K562 (cell line): ENCODE measurements around the gene SPATA16. TPM values are rescaled to one million over a fixed set of nuclear protein-coding genes. Genes with fewer than 3 reads are reported as not detected.

Experiments used
- ATAC-seq: fragments of 200-7000 bp; cut with Tn5 transposase; 3 replicates; pipeline ENCODE4 v1.9.1; 2020; ENCODE audit warnings: moderate library complexity
- BruUV-seq: library from RNA; stranded (reverse); fragments of 400-500 nt; replicated peaks from 2 replicates; lab custom pipeline; 2021; lab: Mats Ljungman, UMichigan
- CTCF ChIA-PET: fragments of 300-600 bp; formaldehyde crosslinking; extraction: SDS; loops from one replicate; lab custom pipeline; 2021; ENCODE audit warnings: low intra/inter-chr PET ratio; lab: Yijun Ruan, JAX
- POLR2A ChIA-PET: fragments of 300-600, 350-650 bp; sonication (Branson Sonifier 250); formaldehyde crosslinking; extraction: SDS; loops from one replicate; lab custom pipeline; 2021; ENCODE audit warnings: antibody characterized with exemption, inconsistent platforms; lab: Yijun Ruan, JAX
- DNase-seq, 4 experiments: peaks; one replicate each; pipeline versions ENCODE4 v3.0.0 to v3.0.0-alpha.2; 2011 to 2018; ENCODE audit warnings: low spot score in 3 of 4, mixed read lengths in 3 of 4; ENCODE audit errors: extremely low read depth in 1 of 4
- FAIRE-seq: peaks from 2 replicates; lab custom pipeline; 2011; peaks lifted over from hg19 to GRCh38; lab: Jason Lieb, UNC
- H2AFZ ChIP-seq: 2 replicates; pipeline ENCODE4 v1.6.0; 2011; ENCODE audit warnings: low read depth, low read length, control low read depth, inconsistent platforms
- H3K27ac ChIP-seq: fragments of 200-600 bp; 3 replicates; pipeline ENCODE4 v1.8.0; 2011; ENCODE audit warnings: low read depth, mild to moderate bottlenecking, control low read depth, inconsistent platforms, low read length, moderate library complexity, mixed read lengths; ENCODE audit errors: extremely low read depth
- H3K27me3 ChIP-seq, 2 experiments: fragments of 300-600 bp in 1 of 2; 2 replicates in 1 of 2; 3 replicates in 1 of 2; pipeline versions ENCODE4 v1.6.0 to v1.8.0; 2011; ENCODE audit warnings: inconsistent platforms in 2 of 2, low read length in 2 of 2, mild to moderate bottlenecking in 1 of 2, mixed read lengths in 1 of 2, moderate library complexity in 1 of 2; ENCODE audit not compliant: control insufficient read depth in 2 of 2, insufficient read depth in 2 of 2
- H3K36me3 ChIP-seq: fragments of 300-600 bp; 3 replicates; pipeline ENCODE4 v1.8.0; 2011; ENCODE audit warnings: mild to moderate bottlenecking, low read length, inconsistent platforms; ENCODE audit not compliant: control insufficient read depth, insufficient read depth
- H3K4me1 ChIP-seq, 2 experiments: fragments of 200-600 bp in 1 of 2; replicated peaks in 1 of 2; 2 replicates in 1 of 2; 3 replicates in 1 of 2; pipeline versions ENCODE4 v1.5.1 to v1.8.0; 2011; ENCODE audit warnings: inconsistent platforms in 2 of 2, low read length in 2 of 2, mild to moderate bottlenecking in 1 of 2, mixed read lengths in 1 of 2, moderate library complexity in 1 of 2; ENCODE audit not compliant: control insufficient read depth in 2 of 2, insufficient read depth in 2 of 2
- H3K4me2 ChIP-seq: 2 replicates; pipeline ENCODE4 v1.6.1; 2011; ENCODE audit warnings: low read length, control low read depth, inconsistent platforms, mixed read lengths; ENCODE audit not compliant: insufficient read depth
- H3K4me3 ChIP-seq: fragments of 200-600 bp; sonication (generic), shearing (Covaris generic); 2 replicates; pipeline ENCODE4 v1.5.1; 2016; ENCODE audit warnings: control low read depth, inconsistent platforms
- H3K79me2 ChIP-seq: fragments of 200-600 bp; 3 replicates; pipeline ENCODE4 v1.8.0; 2011; ENCODE audit warnings: low read length, inconsistent platforms; ENCODE audit not compliant: control insufficient read depth, insufficient read depth
- H3K9ac ChIP-seq, 2 experiments: 2 replicates each; pipeline versions ENCODE4 v1.6.0 to v1.6.1; 2011; ENCODE audit warnings: low read depth in 2 of 2, low read length in 2 of 2, control low read depth in 1 of 2, inconsistent platforms in 1 of 2, mild to moderate bottlenecking in 1 of 2, mixed read lengths in 1 of 2; ENCODE audit not compliant: insufficient read depth in 1 of 2
- H3K9me1 ChIP-seq: one replicate; pipeline ENCODE4 v1.6.0; 2011; ENCODE audit warnings: inconsistent platforms, mild to moderate bottlenecking, low read length, moderate library complexity; ENCODE audit not compliant: control insufficient read depth, insufficient read depth
- H3K9me3 ChIP-seq: replicated peaks from 2 replicates; pipeline ENCODE4 v1.5.1; 2011; ENCODE audit warnings: low read depth, low read length, inconsistent platforms; ENCODE audit not compliant: control insufficient read depth, insufficient read depth
- H4K20me1 ChIP-seq: replicated peaks from 2 replicates; pipeline ENCODE4 v1.6.1; 2011; ENCODE audit warnings: low read length, inconsistent platforms, mixed read lengths; ENCODE audit not compliant: control insufficient read depth, insufficient read depth
- CBX5 ChIP-seq: IDR thresholded peaks from 2 replicates; pipeline ENCODE4 v1.6.1; 2014; ENCODE audit warnings: low read depth, borderline replicate concordance
- ETV1 ChIP-seq: fragments of 450-650 bp; conservative IDR thresholded peaks from 2 replicates; pipeline ENCODE4 v1.6.1; 2016; ENCODE audit warnings: missing genetic modification characterization, control low read depth, low read depth, missing compliant biosample characterization
- EZH2 ChIP-seq: IDR thresholded peaks from 2 replicates; pipeline ENCODE4 v1.6.1; 2012; ENCODE audit warnings: low read depth, mild to moderate bottlenecking, inconsistent platforms, low read length, borderline replicate concordance
- HEY1 ChIP-seq: fragments of 250-450 bp; sonication (Bioruptor Pico); IDR thresholded peaks from 2 replicates; pipeline ENCODE4 v1.5.0; 2020; ENCODE audit warnings: mild to moderate bottlenecking, moderate library complexity, borderline replicate concordance
- KAT7 ChIP-seq: sonication (generic); formaldehyde crosslinking; IDR thresholded peaks from 2 replicates; pipeline ENCODE4 v1.8.0; 2022; ENCODE audit warnings: missing genetic modification reagents, mild to moderate bottlenecking, borderline replicate concordance
- RBM14 ChIP-seq: fragments of 200-400 bp; formaldehyde crosslinking; IDR thresholded peaks from 2 replicates; pipeline ENCODE4 v1.6.1; 2018; ENCODE audit warnings: low read depth, mild to moderate bottlenecking, low read length, moderate library complexity, borderline replicate concordance; ENCODE audit not compliant: insufficient read depth
- SNIP1 ChIP-seq: fragments of 450-650 bp; IDR thresholded peaks from 2 replicates; pipeline ENCODE4 v1.7.1; 2017; ENCODE audit warnings: low read depth, mild to moderate bottlenecking
- ZNF133 ChIP-seq: fragments of 250-450 bp; sonication (Bioruptor Pico); IDR thresholded peaks from 2 replicates; pipeline ENCODE4 v1.4.0; 2020; ENCODE audit warnings: mild to moderate bottlenecking
- ZNF740 ChIP-seq, 3 experiments: fragments of 200-800 bp in 1 of 3; sonication (Bioruptor generic) in 1 of 3; sonication (generic) in 1 of 3; formaldehyde crosslinking in 1 of 3; IDR thresholded peaks; 2 replicates each; pipeline versions ENCODE4 v1.6.1 to v1.8.0; 2016 to 2022; ENCODE audit warnings: mild to moderate bottlenecking in 2 of 3, missing compliant biosample characterization in 2 of 3, missing genetic modification characterization in 2 of 3, missing genetic modification reagents in 1 of 3
- ZNF764 ChIP-seq: fragments of 250-450 bp; sonication (Bioruptor Pico); IDR thresholded peaks from 2 replicates; pipeline ENCODE4 v1.4.0; 2020; ENCODE audit warnings: low read depth, mild to moderate bottlenecking, moderate library complexity
- WGBS: fragments of 100-300 bp; shearing (Covaris generic); methylation state at CpG from one replicate; pipeline ENCODE4 v1.1.6; 2016; ENCODE audit warnings: low coverage, mixed read lengths; ENCODE audit not compliant: insufficient coverage; ENCODE audit errors: missing lambda C conversion rate; 5-methylcytosine and 5-hydroxymethylcytosine counted together
- in situ Hi-C: fragments of 300-500 bp; cut with MboI; formaldehyde crosslinking; loops from 4 replicates; pipeline ENCODE4 v1.15.0; 2018; ENCODE audit warnings: inconsistent platforms, mixed read lengths
- intact Hi-C: fragments of 100-400 bp; cut with micrococcal nuclease; formaldehyde crosslinking; loops from 2 replicates; pipeline ENCODE4 v1.14.2; 2022
- polyA plus RNA-seq, 8 experiments: library from polyadenylated mRNA; depleted of rRNA in 4 of 8; stranded (reverse) in 5 of 8; unstranded in 3 of 8; fragments of >200 nt; fragmentation: Nextera tagmentation in 2 of 8; fragmentation: Illumina TruSeq in 1 of 8; extraction: Ambion mirVana in 2 of 8; extraction: Trizol in 1 of 8; gene quantifications; 2 replicates each; pipeline versions ENCODE4 v1.2.1 to v1.2.3, GENCODE V29; 2011 to 2014; ENCODE audit warnings: inconsistent platforms in 1 of 8, missing spikeins in 1 of 8
- total RNA-seq, 7 experiments: library from RNA; depleted of rRNA in 6 of 7; stranded (reverse); fragments of >200 nt in 6 of 7; fragmentation: Illumina TruSeq in 2 of 7; extraction: Trizol in 2 of 7; gene quantifications; 2 replicates each; pipeline versions ENCODE4 v1.2.1 to v1.2.3, GENCODE V29; 2011 to 2021; ENCODE audit warnings: low replicate concordance in 1 of 7
- TF ChIP-seq, protein P1 (sequence below): sonication (generic); formaldehyde crosslinking; IDR thresholded peaks from 2 replicates; pipeline ENCODE4 v1.8.1; 2023; ENCODE audit warnings: mild to moderate bottlenecking, missing genetic modification reagents
- TF ChIP-seq, protein P2 (sequence below): fragments of 250-450 bp; sonication (Bioruptor Pico); IDR thresholded peaks from 2 replicates; pipeline ENCODE4 v1.4.0; 2020; ENCODE audit warnings: mild to moderate bottlenecking, moderate library complexity

Gene SPATA16
- total and polyA plus RNA-seq, 9 of the 15 experiments (the other 6 are each of a cell fraction or from before 2014, with no cell fraction given): not detected

DNA sequence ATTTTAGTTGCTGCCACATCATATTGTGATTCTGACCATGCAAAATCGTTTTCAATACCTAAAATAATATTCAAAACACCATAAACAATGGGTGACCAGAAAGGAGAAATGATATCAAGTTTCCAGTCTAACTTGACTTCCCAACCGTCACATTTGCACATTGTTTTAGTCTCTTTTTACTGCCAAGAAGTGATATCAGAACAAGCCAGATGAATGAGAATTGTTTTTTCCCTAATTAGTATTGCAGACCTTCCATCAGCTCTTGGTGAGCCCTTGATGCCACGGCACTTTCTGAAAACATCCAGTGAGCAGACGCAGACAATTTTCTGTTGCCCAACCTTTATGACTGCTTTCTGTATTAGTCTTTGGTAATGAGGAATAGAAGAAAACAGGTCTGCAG is 62.5 kb downstream of the SPATA16 start:
- H4K20me1 ChIP-seq: no peaks in the 10 kb centered on the region
- intact Hi-C loops: no loop called here
- H3K79me2 ChIP-seq: no peaks in the 10 kb centered on the region
- no peaks in the 10 kb centered on the region for H3K9me1 ChIP-seq
- no peaks in the 10 kb centered on the region for H3K9me3 ChIP-seq
- in situ Hi-C loops: no loop called here
- H3K36me3 ChIP-seq: no peaks in the 10 kb centered on the region
- DNase-seq: no peak
- no peaks in the 10 kb centered on the region; a peak in 1 of 5 replicates for H3K27me3 ChIP-seq
- no peak overlapping the region for H3K4me3 ChIP-seq
- 5% methylated on average over 4 of the region's 4 CpGs for WGBS
- no TSS peak for BruUV-seq
- POLR2A ChIA-PET: no interaction called here
- CTCF ChIA-PET: no interaction called here
- FAIRE-seq: no peak
- no peak overlapping the region for H3K4me2 ChIP-seq
- ATAC-seq: no peak
- 0 out of 2 replicates have a peak overlapping the region, but pooled peaks have one; percentile 4 for H2AFZ ChIP-seq
- H3K27ac ChIP-seq: no peak overlapping the region
- H3K4me1 ChIP-seq: no peaks in the 10 kb centered on the region
- H3K9ac ChIP-seq: no peak overlapping the region
- no peak for TF ChIP-seq ZNF740 (CRISPR knock-in tag; IDR thresholded peaks at IDR 0.05)
- TF ChIP-seq ZNF740 (tag; IDR thresholded peaks at IDR 0.05): no peak
- no peak for TF ChIP-seq HEY1 (CRISPR knock-in tag)
- TF ChIP-seq SNIP1: no peak
- no peak for TF ChIP-seq CBX5
- TF ChIP-seq, protein P1, sequence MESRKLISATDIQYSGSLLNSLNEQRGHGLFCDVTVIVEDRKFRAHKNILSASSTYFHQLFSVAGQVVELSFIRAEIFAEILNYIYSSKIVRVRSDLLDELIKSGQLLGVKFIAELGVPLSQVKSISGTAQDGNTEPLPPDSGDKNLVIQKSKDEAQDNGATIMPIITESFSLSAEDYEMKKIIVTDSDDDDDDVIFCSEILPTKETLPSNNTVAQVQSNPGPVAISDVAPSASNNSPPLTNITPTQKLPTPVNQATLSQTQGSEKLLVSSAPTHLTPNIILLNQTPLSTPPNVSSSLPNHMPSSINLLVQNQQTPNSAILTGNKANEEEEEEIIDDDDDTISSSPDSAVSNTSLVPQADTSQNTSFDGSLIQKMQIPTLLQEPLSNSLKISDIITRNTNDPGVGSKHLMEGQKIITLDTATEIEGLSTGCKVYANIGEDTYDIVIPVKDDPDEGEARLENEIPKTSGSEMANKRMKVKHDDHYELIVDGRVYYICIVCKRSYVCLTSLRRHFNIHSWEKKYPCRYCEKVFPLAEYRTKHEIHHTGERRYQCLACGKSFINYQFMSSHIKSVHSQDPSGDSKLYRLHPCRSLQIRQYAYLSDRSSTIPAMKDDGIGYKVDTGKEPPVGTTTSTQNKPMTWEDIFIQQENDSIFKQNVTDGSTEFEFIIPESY: no peak
- TF ChIP-seq ZNF133 (CRISPR knock-in tag): no peak
- TF ChIP-seq RBM14: no peak
- TF ChIP-seq, protein P2, sequence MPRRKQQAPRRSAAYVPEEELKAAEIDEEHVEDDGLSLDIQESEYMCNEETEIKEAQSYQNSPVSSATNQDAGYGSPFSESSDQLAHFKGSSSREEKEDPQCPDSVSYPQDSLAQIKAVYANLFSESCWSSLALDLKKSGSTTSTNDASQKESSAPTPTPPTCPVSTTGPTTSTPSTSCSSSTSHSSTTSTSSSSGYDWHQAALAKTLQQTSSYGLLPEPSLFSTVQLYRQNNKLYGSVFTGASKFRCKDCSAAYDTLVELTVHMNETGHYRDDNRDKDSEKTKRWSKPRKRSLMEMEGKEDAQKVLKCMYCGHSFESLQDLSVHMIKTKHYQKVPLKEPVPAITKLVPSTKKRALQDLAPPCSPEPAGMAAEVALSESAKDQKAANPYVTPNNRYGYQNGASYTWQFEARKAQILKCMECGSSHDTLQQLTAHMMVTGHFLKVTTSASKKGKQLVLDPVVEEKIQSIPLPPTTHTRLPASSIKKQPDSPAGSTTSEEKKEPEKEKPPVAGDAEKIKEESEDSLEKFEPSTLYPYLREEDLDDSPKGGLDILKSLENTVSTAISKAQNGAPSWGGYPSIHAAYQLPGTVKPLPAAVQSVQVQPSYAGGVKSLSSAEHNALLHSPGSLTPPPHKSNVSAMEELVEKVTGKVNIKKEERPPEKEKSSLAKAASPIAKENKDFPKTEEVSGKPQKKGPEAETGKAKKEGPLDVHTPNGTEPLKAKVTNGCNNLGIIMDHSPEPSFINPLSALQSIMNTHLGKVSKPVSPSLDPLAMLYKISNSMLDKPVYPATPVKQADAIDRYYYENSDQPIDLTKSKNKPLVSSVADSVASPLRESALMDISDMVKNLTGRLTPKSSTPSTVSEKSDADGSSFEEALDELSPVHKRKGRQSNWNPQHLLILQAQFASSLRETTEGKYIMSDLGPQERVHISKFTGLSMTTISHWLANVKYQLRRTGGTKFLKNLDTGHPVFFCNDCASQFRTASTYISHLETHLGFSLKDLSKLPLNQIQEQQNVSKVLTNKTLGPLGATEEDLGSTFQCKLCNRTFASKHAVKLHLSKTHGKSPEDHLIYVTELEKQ (CRISPR knock-in tag): no peak
- TF ChIP-seq ETV1 (tag): no peak
- TF ChIP-seq KAT7 (CRISPR knock-in tag): no peak
- TF ChIP-seq ZNF764 (CRISPR knock-in tag): no peak
- no peak for TF ChIP-seq EZH2
